Ammon's horn (tissue), 1 donor: ENCODE results near the gene GUSB.
"Not testable (repeated sequence)": the region's sequence is repeated elsewhere in the genome, so short reads cannot be mapped to it uniquely, and the experiment has no call there.

ENCODE experiments used
- DNase-seq: peaks from one replicate; pipeline ENCODE4 v3.0.0-alpha.2; 2016; ENCODE audit warnings: low spot score

The GUSB gene

GRCh38 chr7:65975814-65976445 is 6.1 kb downstream of the GUSB start:
- DNase-seq: no peak

- no peak for DNase-seq
Measured at GRCh38 chr7:65974876-65975275, 7.1 kb downstream of the GUSB start.

GRCh38 chr7:65974191-65974801 is 7.7 kb downstream of the GUSB start:
- DNase-seq: no peak

- no peak for DNase-seq
Measured at GRCh38 chr7:65972976-65973375, 9.0 kb downstream of the GUSB start.

- no peak for DNase-seq
Measured at GRCh38 chr7:65971021-65971420, 11.0 kb downstream of the GUSB start.

GRCh38 chr7:65968256-65969185 is 13.5 kb downstream of the GUSB start:
- no peak for DNase-seq

GRCh38 chr7:65967361-65968155 is 14.5 kb downstream of the GUSB start:
- DNase-seq: no peak

GRCh38 chr7:65966146-65966545 is 15.9 kb downstream of the GUSB start:
- DNase-seq: no peak

- DNase-seq: not testable (repeated sequence)
Measured at GRCh38 chr7:65964671-65965070, 17.3 kb downstream of the GUSB start.

GRCh38 chr7:65962033-65962432 is 20.0 kb downstream of the GUSB start:
- no peak for DNase-seq

- DNase-seq: no peak
Measured at GRCh38 chr7:65960351-65961074, 21.5 kb downstream of the GUSB start.

- DNase-seq: no peak
Measured at GRCh38 chr7:65955718-65956117, 26.3 kb downstream of the GUSB start.

- DNase-seq: no peak
Measured at GRCh38 chr7:65953890-65954450, 28.0 kb downstream of the GUSB start.

GRCh38 chr7:65953001-65953720 is 28.9 kb downstream of the GUSB start:
- no peak for DNase-seq

GRCh38 chr7:65951837-65952578 is 30.0 kb downstream of the GUSB start:
- DNase-seq: no peak

GRCh38 chr7:65946904-65947303 is 35.1 kb downstream of the GUSB start:
- no peak for DNase-seq

GRCh38 chr7:65945787-65946186 is 36.2 kb downstream of the GUSB start:
- DNase-seq: not testable (repeated sequence)

- DNase-seq: no peak
Measured at GRCh38 chr7:65938336-65938895, 43.6 kb downstream of the GUSB start.

GRCh38 chr7:65937296-65937695 is 44.7 kb downstream of the GUSB start:
- no peak for DNase-seq
